ENCODE results near the gene CEMIP. TPM values are rescaled to one million over a fixed set of nuclear protein-coding genes. Genes with fewer than 3 reads are reported as not detected.

The CEMIP gene
- total and polyA plus RNA-seq, 12 donors = 0.08 to 2.2 (median 0.35) TPM

DNA sequence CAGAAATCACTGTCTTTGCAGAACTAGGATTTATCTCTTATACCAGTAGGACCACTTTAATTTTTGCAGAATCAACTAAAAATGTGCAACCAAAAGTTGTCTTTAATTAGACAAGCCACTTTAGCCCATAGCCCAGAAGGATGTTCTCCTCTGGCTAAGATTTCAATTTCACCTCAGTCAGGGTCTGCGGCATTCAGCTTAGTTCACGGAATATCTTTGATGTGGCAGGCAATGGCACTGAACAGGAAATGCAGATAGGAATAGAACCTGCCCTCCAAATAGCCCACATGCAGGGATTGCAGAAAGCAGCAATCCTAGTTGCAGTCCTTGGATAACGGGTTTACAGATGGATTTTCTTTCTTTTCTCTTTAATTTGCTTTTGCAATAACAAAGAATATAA, 109.7 kb downstream of the CEMIP start:
- H3K4me1 ChIP-seq (replicated peaks in 1 of 2) = no peaks in the 10 kb centered on the region
- no peaks in the 10 kb centered on the region for H3K36me3 ChIP-seq (replicated peaks in 1 of 2)
- intact Hi-C loops (cut with DNase I) = no loop called here
- H3K4me3 ChIP-seq = no peak overlapping the region
- H3K27me3 ChIP-seq = no peaks in the 10 kb centered on the region
- no peak for DNase-seq
- H3K27ac ChIP-seq = no peak overlapping the region
- 74 to 95% (median 90%) methylated on average over 3 of the region's 3 CpGs for WGBS, 4 donors
- TF ChIP-seq, protein P1, sequence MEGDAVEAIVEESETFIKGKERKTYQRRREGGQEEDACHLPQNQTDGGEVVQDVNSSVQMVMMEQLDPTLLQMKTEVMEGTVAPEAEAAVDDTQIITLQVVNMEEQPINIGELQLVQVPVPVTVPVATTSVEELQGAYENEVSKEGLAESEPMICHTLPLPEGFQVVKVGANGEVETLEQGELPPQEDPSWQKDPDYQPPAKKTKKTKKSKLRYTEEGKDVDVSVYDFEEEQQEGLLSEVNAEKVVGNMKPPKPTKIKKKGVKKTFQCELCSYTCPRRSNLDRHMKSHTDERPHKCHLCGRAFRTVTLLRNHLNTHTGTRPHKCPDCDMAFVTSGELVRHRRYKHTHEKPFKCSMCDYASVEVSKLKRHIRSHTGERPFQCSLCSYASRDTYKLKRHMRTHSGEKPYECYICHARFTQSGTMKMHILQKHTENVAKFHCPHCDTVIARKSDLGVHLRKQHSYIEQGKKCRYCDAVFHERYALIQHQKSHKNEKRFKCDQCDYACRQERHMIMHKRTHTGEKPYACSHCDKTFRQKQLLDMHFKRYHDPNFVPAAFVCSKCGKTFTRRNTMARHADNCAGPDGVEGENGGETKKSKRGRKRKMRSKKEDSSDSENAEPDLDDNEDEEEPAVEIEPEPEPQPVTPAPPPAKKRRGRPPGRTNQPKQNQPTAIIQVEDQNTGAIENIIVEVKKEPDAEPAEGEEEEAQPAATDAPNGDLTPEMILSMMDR (IDR thresholded peaks at IDR 0.05) = no peak
- no peak for TF ChIP-seq POLR2A (IDR thresholded peaks at IDR 0.05)
- no peaks in the 10 kb centered on the region for H3K9me3 ChIP-seq (replicated peaks in 1 of 3)

DNA sequence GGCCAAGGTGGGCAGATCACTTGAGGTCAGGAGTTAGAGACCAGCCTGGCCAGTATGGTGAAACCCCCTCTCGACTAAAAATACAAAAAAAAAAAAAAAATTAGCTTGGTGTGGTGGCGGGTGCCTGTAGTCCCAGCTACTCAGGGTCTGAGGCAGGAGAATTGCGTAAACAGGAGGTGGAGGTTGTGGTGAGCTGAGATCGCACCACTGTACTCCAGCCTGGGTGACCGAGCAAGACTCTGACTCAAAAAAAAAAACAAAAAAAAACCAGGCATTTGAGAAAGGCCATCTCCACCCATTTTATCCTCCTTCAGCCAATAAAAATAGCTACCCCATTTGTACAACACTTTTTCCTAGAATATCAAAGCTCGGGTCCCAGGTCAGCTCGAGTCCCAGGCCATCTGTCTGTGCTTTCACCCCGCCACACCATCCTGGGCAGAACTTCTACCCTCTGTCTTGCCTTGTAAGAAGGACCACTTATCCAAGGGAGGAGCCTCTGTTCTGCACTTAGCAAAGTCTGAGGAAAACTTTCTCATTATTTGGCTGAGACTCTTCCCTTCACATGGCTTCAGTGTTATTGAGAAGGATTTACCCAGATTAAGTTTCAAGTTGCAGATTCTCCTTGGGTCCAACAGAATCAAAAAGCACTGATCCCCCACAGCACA, 111.3 kb downstream of the CEMIP start:
- Histone ChIP-seq H3K36me3 (replicated peaks in 1 of 2) (no peaks in the 10 kb centered on the region), H3K9me3 (replicated peaks in 1 of 3) (no peaks in the 10 kb centered on the region), H3K4me1 (replicated peaks in 1 of 2) (no peaks in the 10 kb centered on the region), H3K4me3 (no peak overlapping the region), H3K27ac (no peak overlapping the region), H3K27me3 (no peaks in the 10 kb centered on the region)
- no peak for DNase-seq
- WGBS, 4 donors = 81 to 86% (median 84%) methylated on average over 8 of the region's 8 CpGs
- TF ChIP-seq, protein P1 (IDR thresholded peaks at IDR 0.05) = no peak
- no peak for TF ChIP-seq POLR2A (IDR thresholded peaks at IDR 0.05)
- intact Hi-C loops (cut with DNase I) = no loop called here

DNA sequence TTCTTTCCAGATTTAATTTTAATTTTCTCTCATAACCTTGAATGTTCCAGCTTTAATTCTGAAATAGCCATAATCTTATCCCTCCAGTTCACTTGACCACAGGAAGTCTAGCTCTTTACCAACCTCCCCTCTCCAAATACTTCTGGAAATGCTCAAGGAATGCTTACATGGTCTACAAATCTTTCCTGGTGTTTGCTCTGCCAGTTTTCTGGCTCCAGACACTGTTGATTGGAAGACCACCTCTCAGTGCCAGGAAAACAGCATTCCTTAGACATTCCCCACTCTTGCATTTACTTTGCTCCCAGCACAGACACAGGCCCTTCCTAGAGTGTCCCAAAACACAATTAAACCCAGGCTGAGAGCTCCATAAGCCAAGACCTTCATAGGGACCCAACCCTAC, 111.8 kb downstream of the CEMIP start:
- no peak for DNase-seq
- Histone ChIP-seq H3K27me3 (no peaks in the 10 kb centered on the region), H3K36me3 (replicated peaks in 1 of 2) (no peaks in the 10 kb centered on the region), H3K27ac (no peak overlapping the region), H3K4me3 (no peak overlapping the region), H3K9me3 (replicated peaks in 1 of 3) (no peaks in the 10 kb centered on the region), H3K4me1 (replicated peaks in 1 of 2) (no peaks in the 10 kb centered on the region)
- intact Hi-C loops (cut with DNase I) = no loop called here
- TF ChIP-seq, protein P1 (IDR thresholded peaks at IDR 0.05) = no peak
- TF ChIP-seq POLR2A (IDR thresholded peaks at IDR 0.05) = no peak

DNA sequence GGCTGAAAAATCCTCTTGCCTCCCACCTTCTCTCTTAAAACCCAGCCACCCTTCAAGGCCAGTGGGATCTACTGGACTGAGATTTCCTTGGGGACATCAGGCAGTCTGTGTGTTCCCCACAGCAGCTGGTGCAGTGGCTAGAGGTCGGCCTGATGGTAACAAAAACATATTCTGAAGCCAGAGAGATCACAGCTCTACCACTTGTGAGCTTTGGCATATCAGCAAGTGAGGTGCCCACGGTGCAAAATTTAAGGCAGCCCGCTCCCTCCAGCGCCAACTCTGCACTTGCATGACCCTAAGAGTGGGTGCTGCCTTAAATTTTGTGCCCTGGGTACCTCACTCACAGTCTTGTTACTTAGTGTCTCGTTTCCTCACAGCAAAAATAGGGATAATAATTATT, 113.2 kb downstream of the CEMIP start:
- H3K36me3 ChIP-seq (replicated peaks in 1 of 2) = no peaks in the 10 kb centered on the region
- TF ChIP-seq, protein P1 (IDR thresholded peaks at IDR 0.05) = no peak
- no peak for TF ChIP-seq POLR2A (IDR thresholded peaks at IDR 0.05)
- WGBS, 4 donors = 90 to 94% (median 91%) methylated on average over 5 of the region's 5 CpGs
- DNase-seq = no peak
- no peaks in the 10 kb centered on the region for H3K9me3 ChIP-seq (replicated peaks in 1 of 3)
- no peak overlapping the region for H3K27ac ChIP-seq
- intact Hi-C loops (cut with DNase I) = no loop called here
- H3K4me1 ChIP-seq (replicated peaks in 1 of 2) = no peaks in the 10 kb centered on the region
- no peaks in the 10 kb centered on the region for H3K27me3 ChIP-seq
- no peak overlapping the region for H3K4me3 ChIP-seq

Data from adrenal gland (tissue), 12 donors.